ENCODE measurements around the gene DMBT1. TPM values are rescaled to one million over a fixed set of nuclear protein-coding genes. Genes with fewer than 3 reads are reported as not detected.

Gene DMBT1
- total and polyA plus RNA-seq, 2 of the 4 experiments (the other 2 are of a cell fraction), result under 0.01 TPM; not detected in 1

- no TSS peak for BruUV-seq (replicated peaks)
- Histone ChIP-seq H2BK20ac (ENCODE audit: low read depth, low read length) (no peak overlapping the region), H2BK5ac (ENCODE audit: low read depth, low read length, poor library complexity, severe bottlenecking) (no peak overlapping the region), H3K4me3 (ENCODE audit: insufficient read depth, low read depth, low read length) (no peak overlapping the region), H2BK120ac (ENCODE audit: low read depth, low read length) (no peak overlapping the region), H3K27me3 (ENCODE audit: control insufficient read depth, insufficient read depth, low read length) (no peaks in the 10 kb centered on the region), H3K36me3 (ENCODE audit: control insufficient read depth, insufficient read depth, low read length) (no peaks in the 10 kb centered on the region), H3K56ac (ENCODE audit: extremely low read depth, insufficient read depth, low read length) (no peak overlapping the region), H4K20me1 (ENCODE audit: insufficient read depth, low read length) (no peaks in the 10 kb centered on the region), H3K4ac (ENCODE audit: low read depth, low read length) (no peak overlapping the region), H3K9ac (ENCODE audit: low read depth, low read length) (no peak overlapping the region), H2AK9ac (replicated peaks; ENCODE audit: low read depth, low read length, poor library complexity) (no peak overlapping the region), H4K8ac (ENCODE audit: low read depth in 2 of 2, low read length in 2 of 2) (no peak overlapping the region), H2BK15ac (ENCODE audit: low read depth, low read length) (no peak overlapping the region), H3K4me2 (ENCODE audit: low read depth, low read length) (no peak overlapping the region), H3K9me1 (ENCODE audit: insufficient read depth, low read length) (no peaks in the 10 kb centered on the region), H3K79me1 (ENCODE audit: low read depth in 1 of 2, low read length in 2 of 2) (no peaks in the 10 kb centered on the region), H3K23ac (ENCODE audit: low read depth, low read length) (no peak overlapping the region), H3K9me3 (ENCODE audit: control insufficient read depth, insufficient read depth, low read length) (no peaks in the 10 kb centered on the region), H4K5ac (ENCODE audit: low read depth, low read length) (no peak overlapping the region), H3K4me1 (ENCODE audit: control insufficient read depth, insufficient read depth, low read length) (no peaks in the 10 kb centered on the region), H4K91ac (ENCODE audit: insufficient read depth, low read depth, low read length) (no peak overlapping the region), H3K27ac (ENCODE audit: insufficient read depth, low read length) (no peak overlapping the region), H2AK5ac (ENCODE audit: low read depth, low read length) (no peak overlapping the region), H3K18ac (ENCODE audit: low read depth, low read length) (no peak overlapping the region), H3K14ac (replicated peaks; ENCODE audit: low read depth, low read length) (no peak overlapping the region), H2AFZ (replicated peaks; ENCODE audit: low read length, poor library complexity) (no peak overlapping the region)
- in situ Hi-C loops (cut with MboI; ENCODE audit: low sequenced_read_pairs), result no loop called here
- WGBS, 2 experiments (ENCODE audit: extremely low coverage in 2 of 2, insufficient read length in 1 of 2), result 39% methylated on average over 2 of the region's 3 CpGs; no CpG with 5 or more reads in 1 of the 2 experiments
- POLR2A ChIA-PET (ENCODE audit: unreplicated experiment), result no interaction called here
- ATAC-seq (ENCODE audit: low read depth) (no peak), DNase-seq (no peak)
- no peak for TF ChIP-seq MXI1 (IDR thresholded peaks at IDR 0.05; ENCODE audit: borderline replicate concordance, low read depth, low read length)
- TF ChIP-seq NFE2L2 (IDR thresholded peaks at IDR 0.05; ENCODE audit: low read depth, low read length), result no peak
- no peak for TF ChIP-seq CTCF (conservative IDR thresholded peaks at IDR 0.05; ENCODE audit: low read depth, low read length)
- CTCF ChIA-PET, result no interaction called here
- dilution Hi-C loops (cut with HindIII; ENCODE audit: low sequenced_read_pairs, unreplicated experiment), result no loop called here
- intact Hi-C loops (cut with micrococcal nuclease), result loop anchor here (10.0 kb wide), 1 partner anchor 344 kb away; the partner anchor contains the start of gene PSTK
Measured at GRCh38 chr10:122640921-122641320, 80.4 kb downstream of the DMBT1 start.

Measured in IMR-90 (cell line).